GM18868 (cell line): Measurements from ENCODE around the gene GULP1.
"Not testable (repeated sequence)": the region's sequence is repeated elsewhere in the genome, so short reads cannot be mapped to it uniquely, and the experiment has no call there.

Experiments used
- ATAC-seq: cut with Tn5 transposase; IDR thresholded peaks from one replicate; pipeline ENCODE4 v1.9.1; 2021; ENCODE audit warnings: mild to moderate bottlenecking, moderate library complexity; ENCODE audit not compliant: unreplicated experiment

The GULP1 gene

GRCh38 chr2:188459061-188459460 is 167.4 kb downstream of the GULP1 start:
- ATAC-seq = no peak

DNA sequence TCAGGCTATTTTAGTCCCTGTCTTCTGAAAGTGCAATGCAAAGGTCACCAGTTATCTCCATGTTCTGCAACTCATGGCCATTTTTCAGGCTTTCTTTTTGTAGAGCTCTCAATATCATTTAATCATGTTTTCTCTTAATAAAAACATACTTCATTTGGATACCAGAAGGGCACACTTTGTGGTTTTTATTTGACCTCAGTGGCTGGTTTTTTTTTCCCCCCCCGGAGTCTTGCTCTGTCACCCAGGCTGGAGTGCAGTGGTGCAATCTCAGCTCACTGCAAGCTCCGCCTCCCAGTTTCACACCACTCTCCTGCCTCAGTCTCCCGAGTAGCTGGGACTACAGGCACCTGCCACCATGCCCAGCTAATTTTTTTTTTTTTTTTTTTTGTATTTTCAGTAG is 174.4 kb downstream of the GULP1 start:
- not testable (repeated sequence) for ATAC-seq

GRCh38 chr2:188466761-188467160 is 175.1 kb downstream of the GULP1 start:
- no peak for ATAC-seq

DNA sequence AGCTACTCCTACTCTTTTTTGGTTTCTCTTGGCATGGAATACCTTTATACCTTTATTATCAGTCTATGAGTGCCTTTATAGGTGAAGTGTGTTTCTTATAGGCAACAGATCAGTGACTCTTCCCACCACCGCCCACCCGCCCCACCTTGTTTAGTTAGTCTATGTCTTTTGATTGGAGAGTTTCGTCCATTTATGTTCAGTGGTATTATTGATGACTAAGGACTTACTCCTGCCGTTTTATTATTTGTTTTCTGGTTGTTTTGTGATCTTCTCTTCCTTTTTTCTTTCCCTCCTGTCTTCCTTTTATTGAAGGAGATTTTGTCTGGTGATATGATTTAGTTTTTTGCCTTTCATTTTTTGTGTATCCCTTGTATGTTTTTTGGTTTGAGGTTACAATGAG is 179.5 kb downstream of the GULP1 start:
- no peak for ATAC-seq

GRCh38 chr2:188473306-188473705 is 181.6 kb downstream of the GULP1 start:
- no peak for ATAC-seq

DNA sequence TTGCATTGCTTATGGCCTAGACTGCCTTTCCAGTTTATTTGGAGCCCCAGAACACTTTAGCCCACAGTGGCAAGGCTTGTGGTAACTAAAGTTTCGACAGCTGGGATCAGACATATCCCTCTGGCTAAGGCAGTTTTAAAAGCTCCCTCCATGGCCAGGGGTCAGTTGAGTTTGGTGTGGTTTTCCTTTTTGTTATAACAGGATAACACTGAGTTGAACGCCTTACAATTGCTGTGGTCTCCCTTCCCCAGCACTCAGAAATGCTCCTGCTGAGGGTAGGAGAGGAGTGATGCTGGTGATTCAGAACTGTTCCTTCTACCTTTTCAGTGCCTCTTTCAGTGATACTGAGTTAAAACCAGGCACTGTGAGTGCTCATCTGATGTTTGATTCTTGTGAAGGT is 182.6 kb downstream of the GULP1 start:
- ATAC-seq = no peak

DNA sequence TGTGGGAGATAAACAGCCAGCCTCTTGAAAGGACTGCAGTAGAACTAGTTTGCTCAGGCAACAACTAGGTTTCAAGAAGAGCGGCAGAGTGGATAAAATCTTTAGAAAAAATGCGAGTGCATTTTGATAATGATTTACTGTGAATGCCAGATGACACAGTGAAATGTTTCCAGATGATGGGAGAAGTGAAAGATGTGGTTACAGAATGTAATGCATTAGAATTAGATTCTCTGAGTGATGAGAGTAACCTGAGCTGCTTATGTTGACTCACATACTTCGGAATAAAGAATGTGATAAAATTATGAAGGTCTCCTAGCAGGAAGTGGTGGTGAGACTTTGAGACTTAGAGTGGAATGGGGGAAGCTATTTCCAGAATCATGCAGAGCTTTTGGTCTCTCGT is 184.3 kb downstream of the GULP1 start:
- ATAC-seq = no peak

- no peak for ATAC-seq
Measured at GRCh38 chr2:188477564-188478103, 186.0 kb downstream of the GULP1 start.

DNA sequence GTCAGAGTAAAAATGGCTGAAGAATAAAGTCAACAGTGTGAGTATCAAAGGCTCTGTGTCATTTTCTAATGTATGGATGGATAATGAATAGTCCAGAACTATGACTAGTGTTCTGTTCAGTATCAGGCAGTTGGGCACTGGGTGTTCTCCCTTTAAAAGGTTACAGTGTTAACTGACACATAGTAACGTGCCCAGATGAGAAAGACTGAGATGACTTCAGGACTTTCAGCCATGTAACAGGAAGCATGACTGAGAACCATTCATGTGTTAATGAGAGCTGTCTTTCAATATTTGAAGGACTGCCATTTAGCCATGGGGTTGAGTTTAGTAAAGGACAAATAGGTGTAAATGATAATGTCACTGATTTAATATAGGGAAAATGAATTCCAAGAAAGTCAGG is 187.1 kb downstream of the GULP1 start:
- ATAC-seq = peak; percentile 97

DNA sequence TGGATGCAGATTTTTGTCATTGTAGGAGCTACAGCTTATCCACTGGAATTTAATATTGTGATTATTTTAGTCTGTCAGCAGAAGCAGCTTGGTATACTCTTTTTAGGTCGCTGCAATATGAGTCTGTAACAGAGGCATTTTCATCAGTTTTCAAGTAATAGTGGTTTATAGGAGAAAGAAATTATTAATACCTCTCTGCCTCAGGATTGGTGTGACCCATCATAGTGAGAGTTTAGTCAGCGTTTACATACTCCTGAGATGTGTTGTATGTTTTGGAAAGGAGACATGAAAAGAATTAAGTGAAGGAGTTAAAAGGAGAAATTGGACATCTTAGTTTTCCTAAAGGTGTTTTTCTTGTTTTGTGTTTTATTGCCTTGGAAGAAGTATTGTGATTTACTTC is 189.8 kb downstream of the GULP1 start:
- ATAC-seq = no peak

- no peak for ATAC-seq
Measured at GRCh38 chr2:188485496-188485895, 193.8 kb downstream of the GULP1 start.

DNA sequence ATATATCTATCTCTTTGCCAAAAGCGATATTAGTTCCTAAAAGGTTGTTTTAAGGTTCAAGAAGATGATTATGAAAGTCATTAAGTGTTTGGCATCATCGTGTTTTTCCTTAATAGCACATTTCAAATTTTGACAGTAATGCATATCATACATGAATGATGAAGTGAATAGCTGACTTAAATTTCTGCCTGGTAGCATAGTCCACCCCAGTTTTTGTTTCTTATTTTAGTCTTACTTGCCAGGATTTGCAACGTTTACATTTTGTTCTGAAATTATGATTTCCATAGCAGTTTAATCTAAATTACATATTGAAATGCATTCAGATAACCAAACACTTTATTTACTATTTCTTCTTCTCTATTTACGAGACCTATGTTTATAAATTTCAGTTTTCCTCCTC is 201.1 kb downstream of the GULP1 start:
- ATAC-seq = no peak

DNA sequence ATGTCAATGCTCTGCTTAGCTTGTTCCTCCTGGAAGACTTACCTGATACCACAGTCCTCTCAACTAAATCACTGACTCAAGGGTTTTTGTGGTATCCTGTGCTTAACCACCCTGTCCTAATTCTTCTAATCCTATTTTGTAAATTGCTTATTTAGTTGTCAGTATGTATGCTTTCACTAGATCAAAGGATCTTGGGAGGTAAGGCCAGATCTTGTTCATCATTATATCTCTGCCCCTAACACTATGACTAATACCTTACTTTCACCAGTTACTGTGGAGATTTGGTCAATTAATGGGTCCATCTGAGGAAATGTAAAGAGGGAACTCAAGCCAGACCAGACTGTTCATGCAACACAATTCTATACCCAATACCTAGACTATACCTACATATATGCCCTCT is 203.2 kb downstream of the GULP1 start:
- ATAC-seq = no peak

DNA sequence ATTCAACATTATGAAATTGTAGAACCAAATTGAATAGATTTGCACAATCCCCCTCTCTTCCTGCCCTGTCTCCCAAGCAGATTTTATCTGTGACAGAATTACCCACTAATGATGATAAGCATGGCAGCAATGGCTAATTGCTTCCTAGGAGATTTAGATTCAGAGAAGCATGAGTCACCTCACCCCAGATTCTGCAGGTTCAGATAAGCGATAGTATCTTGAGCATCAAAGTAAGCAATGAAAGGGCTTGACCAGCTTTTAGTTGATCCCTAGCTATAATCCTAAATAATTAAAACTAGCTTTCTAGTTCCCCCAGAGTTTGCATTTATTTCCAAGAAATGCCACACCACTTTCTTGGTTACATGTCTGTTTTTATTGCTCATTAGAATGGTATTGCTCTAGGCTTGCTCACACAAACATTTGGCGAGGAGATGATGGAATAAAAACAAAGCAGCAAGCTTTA is 204.3 kb downstream of the GULP1 start:
- ATAC-seq = no peak

DNA sequence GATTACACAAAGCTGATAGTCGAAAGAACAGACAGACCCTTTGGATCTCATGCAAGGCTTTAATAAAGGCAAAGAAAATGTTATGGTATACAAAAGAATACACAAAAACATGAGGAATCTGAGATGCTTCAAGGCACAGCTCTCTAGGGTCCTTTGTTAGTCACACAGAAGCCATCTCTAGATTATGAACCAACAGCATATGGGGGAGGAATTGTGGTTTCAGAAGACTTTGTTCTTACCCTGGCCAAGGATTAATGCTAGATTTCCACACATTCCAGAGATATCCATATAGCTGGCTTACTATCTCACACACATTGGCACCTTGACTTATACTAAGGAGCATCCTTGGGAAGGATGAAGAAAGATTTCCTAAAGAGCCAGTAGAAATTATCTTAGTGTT is 206.1 kb downstream of the GULP1 start:
- no peak for ATAC-seq

GRCh38 chr2:188503975-188504374 is 212.3 kb downstream of the GULP1 start:
- no peak for ATAC-seq

DNA sequence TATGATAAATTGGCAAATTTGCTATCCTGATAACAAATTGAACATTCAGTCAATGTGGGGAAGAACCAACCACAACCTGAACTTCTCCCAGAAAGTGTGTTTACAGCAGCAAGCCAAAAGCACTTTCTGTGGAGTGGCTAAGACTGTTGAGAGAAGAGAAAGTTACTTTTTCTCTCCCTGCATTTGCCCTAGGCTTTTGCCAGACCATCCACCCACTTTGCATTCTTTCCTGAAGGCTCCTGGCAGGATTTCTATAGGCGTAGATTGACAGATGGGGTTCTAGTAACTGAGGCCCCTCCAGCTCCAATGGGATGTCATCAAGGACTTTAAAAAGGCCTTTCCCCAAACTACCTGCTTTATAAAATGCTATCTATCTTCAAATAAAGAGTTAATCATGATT is 215.2 kb downstream of the GULP1 start:
- ATAC-seq = no peak

DNA sequence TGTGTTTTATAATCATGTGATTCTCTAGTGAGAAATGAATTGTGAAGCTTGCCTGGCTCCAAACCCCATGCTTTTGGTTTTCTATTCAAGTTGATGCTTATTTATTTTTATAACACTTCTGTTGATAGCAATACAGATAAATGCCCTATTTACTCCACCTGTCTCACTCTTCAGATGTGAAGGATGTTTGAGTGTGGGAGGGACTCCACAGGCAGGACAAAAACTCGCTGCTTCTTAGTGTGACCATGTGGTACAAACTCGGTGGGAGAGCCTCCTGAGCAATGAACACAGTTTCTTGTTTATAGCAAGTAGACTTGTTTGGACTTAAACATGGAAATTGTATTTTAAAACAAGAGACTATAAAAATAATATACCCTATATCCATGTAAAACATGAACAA is 219.7 kb downstream of the GULP1 start:
- no peak for ATAC-seq

DNA sequence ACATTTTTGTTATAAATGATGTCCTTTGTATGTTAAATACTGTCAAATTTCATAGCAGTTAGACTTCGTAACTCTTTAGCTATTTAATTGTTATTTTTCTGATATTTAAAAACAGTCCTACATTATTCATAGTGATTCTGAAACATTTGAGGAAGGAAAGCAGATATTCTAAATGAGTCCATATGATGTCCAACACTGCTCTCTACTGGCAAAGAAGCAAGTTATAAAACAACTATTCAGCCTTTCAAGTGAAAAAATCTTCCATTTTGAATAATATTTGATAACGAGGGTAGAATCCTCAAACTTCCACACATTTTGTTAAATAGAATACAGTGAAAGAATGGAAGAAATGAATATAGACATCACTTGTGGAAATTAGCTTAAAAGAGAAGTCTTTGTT is 220.8 kb downstream of the GULP1 start:
- peak; percentile 76 for ATAC-seq

DNA sequence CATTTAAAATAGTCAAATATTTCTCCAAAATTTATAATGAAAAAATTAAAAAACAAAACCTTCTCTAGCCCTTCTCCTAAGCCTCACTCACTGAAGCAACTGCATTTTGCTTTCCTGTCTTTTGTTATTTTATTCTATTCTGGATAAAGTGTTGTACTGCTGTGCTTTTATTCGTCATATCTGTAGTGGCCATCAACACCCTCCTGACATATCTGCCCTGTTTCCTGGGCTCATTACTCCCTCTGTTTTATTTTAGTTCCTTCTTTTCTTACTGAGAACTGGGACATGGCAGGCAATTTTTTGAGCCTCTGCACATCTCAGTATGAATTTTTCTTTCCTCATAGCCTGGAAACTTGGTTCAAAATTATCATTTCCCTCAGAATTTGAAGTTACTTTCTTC is 224.2 kb downstream of the GULP1 start:
- no peak for ATAC-seq

DNA sequence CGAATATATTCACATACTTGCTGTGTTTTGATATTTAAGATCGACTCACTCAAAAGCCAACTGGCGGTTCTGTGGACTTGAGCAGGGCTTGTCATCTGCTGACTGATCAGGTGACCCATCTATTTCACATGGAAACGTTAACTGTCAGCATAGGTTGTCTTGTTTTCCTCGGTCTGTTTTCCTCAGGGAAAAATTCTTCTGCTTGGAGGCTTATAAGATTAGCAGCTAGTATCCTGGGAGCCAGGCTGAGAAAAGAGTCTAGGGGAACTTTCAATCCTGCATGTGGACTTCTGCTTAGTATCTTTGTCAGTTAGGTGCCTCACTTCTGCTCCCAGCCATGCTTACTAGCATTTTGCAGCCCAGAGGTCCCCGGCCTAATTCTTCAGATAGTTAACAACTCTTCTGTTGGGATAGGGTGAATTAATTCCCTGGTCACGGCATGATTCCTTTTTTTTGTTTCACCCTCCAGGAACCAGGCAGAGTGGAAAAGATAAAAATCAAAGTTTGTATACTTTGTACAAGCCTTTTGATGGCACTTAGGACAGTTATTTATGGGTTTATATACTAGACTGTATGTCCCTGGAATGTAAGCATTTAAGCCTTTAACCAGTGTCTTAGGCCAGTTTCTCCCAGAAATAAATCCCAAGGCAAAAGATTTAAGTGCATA is 226.0 kb downstream of the GULP1 start:
- ATAC-seq = no peak

GRCh38 chr2:188518381-188518780 is 226.7 kb downstream of the GULP1 start:
- ATAC-seq = no peak

DNA sequence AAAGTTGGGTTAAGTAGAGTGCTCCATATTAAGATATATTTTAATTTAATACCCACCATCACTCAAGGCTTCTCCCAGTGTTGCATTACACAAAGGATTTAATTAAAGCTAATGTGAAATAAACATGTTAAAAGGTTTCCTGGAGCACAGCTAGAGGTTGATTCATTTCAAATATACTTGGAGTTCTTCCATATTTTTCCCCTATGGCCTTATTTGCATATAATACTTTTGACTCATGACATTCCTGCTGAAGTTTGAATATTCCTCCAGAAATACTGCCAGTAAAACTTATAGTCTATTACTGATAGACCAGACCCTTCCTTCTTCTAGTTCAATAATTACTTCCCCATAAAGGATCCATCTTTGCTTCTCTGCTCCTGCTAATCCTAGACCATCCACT is 227.5 kb downstream of the GULP1 start:
- ATAC-seq = no peak
